GM12892 (cell line): ENCODE data around the gene GARNL3.

ENCODE experiments used
- POLR2A ChIP-seq: IDR thresholded peaks from 2 replicates; pipeline ENCODE4 v1.6.1; 2011; ENCODE audit warnings: low read depth, low read length, control low read depth
- POLR2AphosphoS5 ChIP-seq: IDR thresholded peaks from 2 replicates; pipeline ENCODE4 v1.6.1; 2011; ENCODE audit warnings: low read depth, low read length, control low read depth
- TAF1 ChIP-seq: IDR thresholded peaks from 2 replicates; pipeline ENCODE4 v1.6.1; 2011; ENCODE audit warnings: low read depth, mild to moderate bottlenecking, control low read depth, low read length, borderline replicate concordance

- TF ChIP-seq POLR2A (no peak), POLR2AphosphoS5 (no peak), TAF1 (no peak)
Measured at GRCh38 chr9:127277099-127277498, 12.5 kb downstream of the GARNL3 start.
